ENCODE data around the gene AOC3. TPM values are rescaled to one million over a fixed set of nuclear protein-coding genes. Genes with fewer than 3 reads are reported as not detected.
"Not testable (repeated sequence)": the region's sequence is repeated elsewhere in the genome, so short reads cannot be mapped to it uniquely, and the experiment has no call there.

The AOC3 gene
- polyA plus RNA-seq, 1 of the 3 experiments (the other 2 are of a cell fraction), result 0.03 TPM

DNA sequence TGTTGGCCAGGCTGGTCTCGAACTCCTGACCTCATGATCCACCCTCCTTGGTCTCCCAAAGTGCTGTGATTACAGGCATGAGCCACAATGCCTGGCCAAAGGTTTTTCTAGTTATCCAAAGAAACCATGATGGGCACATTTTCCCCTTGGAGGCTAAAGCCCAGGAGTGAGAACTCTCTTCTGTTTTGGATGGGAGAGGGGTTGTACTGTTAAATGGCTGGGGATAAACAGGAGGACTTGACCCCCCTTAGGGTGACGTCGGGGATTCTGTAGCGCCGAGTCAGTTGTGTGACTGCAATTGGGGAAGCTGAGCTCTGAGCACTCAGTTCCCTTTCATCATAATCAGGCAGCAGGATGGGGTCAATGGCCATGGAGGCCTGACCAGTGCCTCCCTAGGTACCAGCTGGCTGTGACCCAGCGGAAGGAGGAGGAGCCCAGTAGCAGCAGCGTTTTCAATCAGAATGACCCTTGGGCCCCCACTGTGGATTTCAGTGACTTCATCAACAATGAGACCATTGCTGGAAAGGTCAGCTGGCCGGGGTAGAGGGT, 4.1 kb downstream of the AOC3 start:
- POLR2A ChIA-PET, result interaction anchor here (0.9 kb wide), 1 partner anchor 30 kb away, joined by 5 read pairs; no protein-coding TSS in a partner anchor
- Histone ChIP-seq H3K4me3 (ENCODE audit: low read depth in 2 of 2, low read length in 1 of 2) (no peak overlapping the region), H3K4me1 (ENCODE audit: control insufficient read depth in 1 of 2, insufficient read depth in 2 of 2, low read depth in 1 of 2, low read length in 1 of 2) (no peaks in the 10 kb centered on the region; a peak in 1 of 4 replicates), H3K9me2 (no peaks in the 10 kb centered on the region), H3K9ac (no peak overlapping the region), H4K20me1 (ENCODE audit: insufficient read depth) (no peaks in the 10 kb centered on the region), H3K9me3 (no peaks in the 10 kb centered on the region), H2AFZ (ENCODE audit: low read depth) (no peak overlapping the region), H3K36me3 (replicated peaks in 1 of 2; ENCODE audit: control insufficient read depth in 1 of 2, insufficient read depth in 2 of 2, low read length in 1 of 2) (no peaks in the 10 kb centered on the region), H3F3A (replicated peaks; ENCODE audit: insufficient read depth) (no peaks in the 10 kb centered on the region), H3K27ac (ENCODE audit: low read depth in 2 of 2, low read length in 1 of 2) (no peak overlapping the region), H3K79me2 (ENCODE audit: insufficient read depth) (no peaks in the 10 kb centered on the region), H3K4me2 (no peak overlapping the region), H3K27me3 (ENCODE audit: insufficient read depth) (0 out of 2 replicates have a peak, but pooled peaks cover 5% of the 10 kb centered on the region)
- DNase-seq, result no peak
- TF ChIP-seq PBX3 (IDR thresholded peaks at IDR 0.05), result no peak
- TF ChIP-seq, protein P1, sequence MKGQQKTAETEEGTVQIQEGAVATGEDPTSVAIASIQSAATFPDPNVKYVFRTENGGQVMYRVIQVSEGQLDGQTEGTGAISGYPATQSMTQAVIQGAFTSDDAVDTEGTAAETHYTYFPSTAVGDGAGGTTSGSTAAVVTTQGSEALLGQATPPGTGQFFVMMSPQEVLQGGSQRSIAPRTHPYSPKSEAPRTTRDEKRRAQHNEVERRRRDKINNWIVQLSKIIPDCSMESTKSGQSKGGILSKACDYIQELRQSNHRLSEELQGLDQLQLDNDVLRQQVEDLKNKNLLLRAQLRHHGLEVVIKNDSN (IDR thresholded peaks at IDR 0.05; ENCODE audit: borderline replicate concordance, low read depth), result no peak
- no peak for TF ChIP-seq RCOR1 (IDR thresholded peaks at IDR 0.05; ENCODE audit: low read length)
- no peak for TF ChIP-seq REST (IDR thresholded peaks at IDR 0.05; ENCODE audit: low read depth, low read length)
- TF ChIP-seq SMC3 (IDR thresholded peaks at IDR 0.05; ENCODE audit: low read depth, low read length), result no peak
- TF ChIP-seq YY1 (IDR thresholded peaks at IDR 0.05; ENCODE audit: low read depth), result no peak
- no peak for TF ChIP-seq MEF2A (IDR thresholded peaks at IDR 0.05; ENCODE audit: borderline replicate concordance, low read depth)
- TF ChIP-seq RAD21 (IDR thresholded peaks at IDR 0.05; ENCODE audit: low read length), result no peak
- no peak for TF ChIP-seq GATA2 (CRISPR knock-in tag; IDR thresholded peaks at IDR 0.05)
- TF ChIP-seq SIN3A (IDR thresholded peaks at IDR 0.05; ENCODE audit: borderline replicate concordance, low read depth, low read length), result no peak
- no peak for TF ChIP-seq JUND (IDR thresholded peaks at IDR 0.05)
- CTCF ChIA-PET, result interaction anchor here (1.2 to 1.7 kb wide), 2 partner anchors 12 to 35 kb away, joined by 4 read pairs; no protein-coding TSS in a partner anchor
- 57% methylated on average over 5 of the region's 8 CpGs for WGBS (ENCODE audit: low lambda C conversion rate)

- DNase-seq; H3K9me3 ChIP-seq; H3K27ac ChIP-seq (ENCODE audit: low read depth in 2 of 2, low read length in 1 of 2); H3K27me3 ChIP-seq (ENCODE audit: insufficient read depth); H3K36me3 ChIP-seq (replicated peaks in 1 of 2; ENCODE audit: control insufficient read depth in 1 of 2, insufficient read depth in 2 of 2, low read length in 1 of 2); H3K4me1 ChIP-seq (ENCODE audit: control insufficient read depth in 1 of 2, insufficient read depth in 2 of 2, low read depth in 1 of 2, low read length in 1 of 2); H3K9ac ChIP-seq; H3K9me2 ChIP-seq; H3F3A ChIP-seq (replicated peaks; ENCODE audit: insufficient read depth); H2AFZ ChIP-seq (ENCODE audit: low read depth); H3K4me2 ChIP-seq; H4K20me1 ChIP-seq (ENCODE audit: insufficient read depth); H3K4me3 ChIP-seq (ENCODE audit: low read depth in 2 of 2, low read length in 1 of 2); POLR2A ChIA-PET; H3K79me2 ChIP-seq (ENCODE audit: insufficient read depth): not testable (repeated sequence)
- CTCF ChIA-PET, result interaction anchor here (1.2 kb wide), 1 partner anchor 13 kb away, joined by 4 read pairs; no protein-coding TSS in a partner anchor
- WGBS (ENCODE audit: low lambda C conversion rate), result 83% methylated on average over 7 of the region's 8 CpGs
Measured at GRCh38 chr17:42856093-42856492, 5.1 kb downstream of the AOC3 start.

GRCh38 chr17:42856516-42856915, 5.5 kb downstream of the AOC3 start:
- H3K36me3 ChIP-seq (replicated peaks in 1 of 2; ENCODE audit: control insufficient read depth in 1 of 2, insufficient read depth in 2 of 2, low read length in 1 of 2); H3K27me3 ChIP-seq (ENCODE audit: insufficient read depth); H3K4me3 ChIP-seq (ENCODE audit: low read depth in 2 of 2, low read length in 1 of 2); CTCF ChIA-PET; H3K9me3 ChIP-seq; POLR2A ChIA-PET; H3F3A ChIP-seq (replicated peaks; ENCODE audit: insufficient read depth); H3K4me1 ChIP-seq (ENCODE audit: control insufficient read depth in 1 of 2, insufficient read depth in 2 of 2, low read depth in 1 of 2, low read length in 1 of 2); H3K9me2 ChIP-seq; DNase-seq; H3K9ac ChIP-seq; H3K4me2 ChIP-seq; H2AFZ ChIP-seq (ENCODE audit: low read depth); H4K20me1 ChIP-seq (ENCODE audit: insufficient read depth); H3K79me2 ChIP-seq (ENCODE audit: insufficient read depth); H3K27ac ChIP-seq (ENCODE audit: low read depth in 2 of 2, low read length in 1 of 2): not testable (repeated sequence)
- WGBS (ENCODE audit: low lambda C conversion rate), result 83% methylated on average over 6 of the region's 8 CpGs
